Heart right ventricle (tissue), 16 donors: ENCODE results near the gene SDCCAG8. TPM values are rescaled to one million over a fixed set of nuclear protein-coding genes. Genes with fewer than 3 reads are reported as not detected.

ENCODE experiments used
- ATAC-seq, 8 donors: fragments of 200-7000 bp; cut with Tn5 transposase; one replicate each; pipeline ENCODE4 v1.9.1; 2020; ENCODE audit warnings: mild to moderate bottlenecking in 8 of 8, moderate library complexity in 8 of 8, moderate number of reproducible peaks in 1 of 8
- DNase-seq, 2 donors: peaks; one replicate each; pipeline ENCODE4 v3.0.0-alpha.2; 2020
- H3K27ac ChIP-seq, 10 donors: fragments of 200-600 bp; sonication (generic) in 2 of 10; one replicate each; pipeline versions ENCODE4 v1.5.0 to v1.8.0; 2020 to 2022; ENCODE audit warnings: mild to moderate bottlenecking in 3 of 10
- H3K27me3 ChIP-seq, 7 donors: fragments of 200-600 bp; one replicate each; pipeline ENCODE4 v1.8.0; 2021 to 2022; ENCODE audit warnings: mild to moderate bottlenecking in 2 of 7
- H3K36me3 ChIP-seq, 9 donors: fragments of 200-600 bp; sonication (generic) in 1 of 9; one replicate each; pipeline versions ENCODE4 v1.5.0 to v1.8.0; 2020 to 2022; ENCODE audit warnings: mild to moderate bottlenecking in 2 of 9
- H3K4me1 ChIP-seq, 9 donors: fragments of 200-600 bp; sonication (generic) in 1 of 9; one replicate each; pipeline versions ENCODE4 v1.5.0 to v1.8.0; 2020 to 2022; ENCODE audit warnings: mild to moderate bottlenecking in 4 of 9
- H3K4me3 ChIP-seq, 10 donors: fragments of 200-600 bp; sonication (generic) in 2 of 10; one replicate each; pipeline versions ENCODE4 v1.5.0 to v1.8.0; 2020 to 2022; ENCODE audit warnings: mild to moderate bottlenecking in 7 of 10, moderate library complexity in 2 of 10
- H3K9me3 ChIP-seq, 11 donors: fragments of 200-600 bp in 10 of 11; sonication (generic) in 2 of 11; one replicate each; pipeline versions ENCODE4 v1.5.0 to v1.8.0; 2013 to 2022; ENCODE audit warnings: mild to moderate bottlenecking in 2 of 11, control low read depth in 1 of 11, moderate library complexity in 1 of 11
- CTCF ChIP-seq, 9 donors: fragments of 200-600 bp; sonication (generic) in 2 of 9; IDR thresholded peaks; one replicate each; pipeline versions ENCODE4 v1.5.0 to v1.8.0; 2021 to 2022; ENCODE audit warnings: antibody characterized with exemption in 9 of 9, mild to moderate bottlenecking in 5 of 9, moderate library complexity in 1 of 9
- WGBS, 2 donors: extraction: QIAGEN DNeasy Blood & Tissue Kit; methylation state at CpG; one replicate each; pipeline ENCODE4 v1.1.7; 2013; ENCODE audit warnings: inconsistent platforms in 1 of 2; 5-methylcytosine and 5-hydroxymethylcytosine counted together
- intact Hi-C, 10 donors: fragments of 100-400 bp; cut with DNase I; formaldehyde crosslinking; loops; one replicate each; pipeline versions ENCODE4 v1.11.1 to v1.14.2; 2022
- polyA plus RNA-seq, 2 donors: library from polyadenylated mRNA; stranded (reverse); fragments of 200-250 nt; gene quantifications; one replicate each; pipeline ENCODE4 v1.2.3, GENCODE V29; 2013
- total RNA-seq, 10 donors: library from RNA; stranded (reverse); fragmentation: NEBNext Ultra II Directional in 3 of 10; extraction: Animal tissue kit (Norgen Biotek cat#: 25700) in 3 of 10; gene quantifications; one replicate each; pipeline versions ENCODE4 v1.2.1 to v1.2.4, GENCODE V29; 2021 to 2023
- donor health status: Arrhythmogenic right ventricular cardiomyopathy.
- donor health status: ischemic (EF 13 %, LVEDD 7.1; RV severe dilation, severe dysfunction).
- donor health status: healthy with polysubstance abuse.
- donor health status: DM: no; HTN: yes; CAD: no.
- donor health status: DM: no; HTN: no; CAD: no.
- donor health status: ischemic (EF 25% LVEDD 6.9; RV normal size, moderate dysfunction).
- donor health status: ischemic (EF 25% LVEDD 5.7; RV mildly dilated, moderate dysfunction).
- donor health status: healthy.
- donor health status: DM: yes; HTN: yes; CAD: no.
- donor health status: Ischemic cardiomyopathy.
- donor health status: ischemic (EF 35%, LVEDD 5.7; RV mildly dilated, moderate dysfunction).
- donor health status: nonischemic (EF 11% LVEDD 7.7; RV severe dilation, severe dysfunction).
- donor health status: DM: yes; HTN: yes; CAD: no.
- donor health status: PGD.
- donor health status: ischemic (EF 29% LVEDD 5.4; RV normal size, mild dysfunction).
- donor health status: nonischemic (EF 23%, LVEDD 6.1; RV moderate dilation, normal function).

Gene SDCCAG8
- total and polyA plus RNA-seq, 12 donors, result 7.7 to 37.1 (median 26.3) TPM

DNA sequence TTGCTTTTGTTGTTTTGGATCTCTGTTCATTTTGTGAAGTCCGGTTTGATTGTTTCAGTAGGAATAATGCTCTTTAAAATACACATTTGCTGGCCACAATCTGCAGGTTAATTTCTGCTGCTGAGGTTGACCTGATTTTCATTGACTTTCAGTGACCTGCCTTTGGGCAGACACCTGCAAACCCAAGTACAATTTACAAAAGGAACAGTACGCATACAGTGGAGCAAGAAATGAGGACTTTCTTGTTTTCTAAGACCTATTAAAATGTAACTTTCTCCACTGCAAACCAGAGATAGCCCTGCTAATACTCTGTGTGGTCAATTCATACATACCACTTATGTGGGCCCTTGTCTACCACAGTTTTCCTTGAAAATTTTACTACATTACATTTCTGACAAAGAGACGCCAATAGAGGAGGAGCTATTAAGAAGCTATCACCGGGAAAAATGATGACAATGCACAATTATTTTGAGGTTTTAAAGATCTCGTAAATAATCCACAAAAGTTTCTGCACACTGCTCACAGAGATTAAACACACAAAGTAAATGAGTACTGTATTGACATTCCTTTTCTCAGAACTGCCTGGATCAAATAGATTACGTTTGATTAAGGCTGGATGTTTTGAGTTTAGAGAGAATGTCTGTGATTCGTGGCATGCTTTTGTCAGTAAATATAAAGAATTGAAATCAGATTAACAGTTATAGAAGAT, 141.9 kb downstream of the SDCCAG8 start:
- intact Hi-C loops, result no loop called here

DNA sequence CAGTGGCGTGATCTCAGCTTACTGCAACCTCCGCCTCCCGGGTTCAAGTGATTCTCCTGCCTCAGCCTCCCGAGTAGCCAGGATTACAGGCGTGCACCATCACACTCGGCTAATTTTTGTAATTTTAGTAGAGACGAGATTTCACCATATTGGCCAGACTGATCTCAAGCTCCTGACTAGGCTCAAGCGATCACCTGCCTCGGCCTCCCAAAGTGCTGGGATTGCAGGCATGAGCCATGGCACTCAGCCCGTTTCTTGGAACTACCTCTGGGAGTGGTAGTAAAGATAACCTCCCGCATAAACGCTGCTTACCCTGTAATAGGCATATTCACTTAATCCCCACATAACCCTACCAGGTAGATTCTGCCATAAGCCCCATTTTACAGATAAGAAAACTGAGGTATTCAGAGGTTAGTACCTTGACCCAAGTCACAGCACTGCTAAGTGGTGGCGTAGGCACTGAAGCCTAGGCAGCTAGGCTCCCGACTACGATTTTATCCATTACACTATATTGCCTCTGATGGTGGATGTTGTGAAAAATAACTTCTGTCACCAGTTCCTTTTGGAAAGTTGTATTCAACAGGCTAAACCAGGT, 143.8 kb downstream of the SDCCAG8 start:
- no peak for ATAC-seq
- H3K4me3 ChIP-seq, result no peak overlapping the region
- intact Hi-C loops, result no loop called here
- no peaks in the 10 kb centered on the region for H3K4me1 ChIP-seq
- peaks cover 0 to 32% (median 0%) of the 10 kb centered on the region in 9 donors for H3K36me3 ChIP-seq
- DNase-seq, result no peak
- no peaks in the 10 kb centered on the region for H3K27me3 ChIP-seq
- no peaks in the 10 kb centered on the region for H3K9me3 ChIP-seq
- H3K27ac ChIP-seq, result no peak overlapping the region
- TF ChIP-seq CTCF (IDR thresholded peaks at IDR 0.05), result no peak
- WGBS, 2 donors, result 97 to 98% methylated on average over 15 of the region's 15 CpGs

More for the DNA sequence above, 141.9 kb downstream of the SDCCAG8 start:
- no peak for DNase-seq
- Histone ChIP-seq H3K9me3 (no peaks in the 10 kb centered on the region), H3K27ac (no peak overlapping the region), H3K36me3 (peaks cover 0 to 18% (median 0%) of the 10 kb centered on the region in 9 donors), H3K4me1 (no peaks in the 10 kb centered on the region), H3K27me3 (no peaks in the 10 kb centered on the region), H3K4me3 (no peak overlapping the region)
- WGBS, 2 donors, result 92 to 94% methylated on average over 7 of the region's 7 CpGs
- no peak for TF ChIP-seq CTCF (IDR thresholded peaks at IDR 0.05)
- no peak for ATAC-seq

- DNase-seq, result no peak
- WGBS, 2 donors, result 98% methylated on average over 6 of the region's 6 CpGs
- Histone ChIP-seq H3K9me3 (no peaks in the 10 kb centered on the region), H3K27me3 (no peaks in the 10 kb centered on the region), H3K4me3 (no peak overlapping the region), H3K4me1 (peaks cover 0 to 9% (median 0%) of the 10 kb centered on the region in 9 donors), H3K36me3 (peaks cover 0 to 31% (median 0%) of the 10 kb centered on the region in 9 donors), H3K27ac (no peak overlapping the region)
- intact Hi-C loops, result no loop called here
- no peak for TF ChIP-seq CTCF (IDR thresholded peaks at IDR 0.05)
- no peak for ATAC-seq
These were observed 147.0 kb downstream of the SDCCAG8 start for GRCh38 chr1:243402868-243403267.

DNA sequence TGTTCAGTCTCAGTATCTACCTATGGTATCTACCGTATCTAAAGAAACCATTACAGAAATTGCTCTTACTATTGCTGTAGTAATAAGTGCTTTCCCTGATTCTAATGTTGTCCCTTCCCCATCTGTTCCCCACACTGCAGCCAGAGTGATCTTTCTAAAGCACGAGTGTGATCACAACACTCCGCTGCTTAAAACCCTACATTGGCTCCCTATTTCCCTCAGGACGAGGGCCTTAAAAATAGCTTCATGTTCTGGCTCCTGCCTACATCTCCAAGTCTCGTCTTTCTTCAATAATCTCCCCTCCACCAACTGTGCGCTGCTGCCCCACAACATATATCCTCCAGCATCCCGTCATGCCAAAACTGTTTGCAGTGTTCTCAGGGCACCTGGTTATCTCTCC, 150.6 kb downstream of the SDCCAG8 start:
- 92% methylated on average over 7 of the region's 7 CpGs for WGBS, 2 donors
- DNase-seq, result no peak
- H3K36me3 ChIP-seq, result peaks cover 0 to 45% (median 0%) of the 10 kb centered on the region in 9 donors
- ATAC-seq, result no peak
- no peak for TF ChIP-seq CTCF (IDR thresholded peaks at IDR 0.05)
- H3K4me3 ChIP-seq, result no peak overlapping the region
- H3K27ac ChIP-seq, result no peak overlapping the region
- peaks cover 0 to 12% (median 0%) of the 10 kb centered on the region in 9 donors for H3K4me1 ChIP-seq
- no peaks in the 10 kb centered on the region for H3K27me3 ChIP-seq
- intact Hi-C loops, result no loop called here
- H3K9me3 ChIP-seq, result no peaks in the 10 kb centered on the region
